HG02884 (cell line): Measurements from ENCODE around the gene CPSF4L.

ENCODE experiments used
- ATAC-seq: cut with Tn5 transposase; IDR thresholded peaks from one replicate; pipeline ENCODE4 v1.9.1; 2021; ENCODE audit warnings: mild to moderate bottlenecking, moderate library complexity; ENCODE audit not compliant: unreplicated experiment

Gene CPSF4L

DNA sequence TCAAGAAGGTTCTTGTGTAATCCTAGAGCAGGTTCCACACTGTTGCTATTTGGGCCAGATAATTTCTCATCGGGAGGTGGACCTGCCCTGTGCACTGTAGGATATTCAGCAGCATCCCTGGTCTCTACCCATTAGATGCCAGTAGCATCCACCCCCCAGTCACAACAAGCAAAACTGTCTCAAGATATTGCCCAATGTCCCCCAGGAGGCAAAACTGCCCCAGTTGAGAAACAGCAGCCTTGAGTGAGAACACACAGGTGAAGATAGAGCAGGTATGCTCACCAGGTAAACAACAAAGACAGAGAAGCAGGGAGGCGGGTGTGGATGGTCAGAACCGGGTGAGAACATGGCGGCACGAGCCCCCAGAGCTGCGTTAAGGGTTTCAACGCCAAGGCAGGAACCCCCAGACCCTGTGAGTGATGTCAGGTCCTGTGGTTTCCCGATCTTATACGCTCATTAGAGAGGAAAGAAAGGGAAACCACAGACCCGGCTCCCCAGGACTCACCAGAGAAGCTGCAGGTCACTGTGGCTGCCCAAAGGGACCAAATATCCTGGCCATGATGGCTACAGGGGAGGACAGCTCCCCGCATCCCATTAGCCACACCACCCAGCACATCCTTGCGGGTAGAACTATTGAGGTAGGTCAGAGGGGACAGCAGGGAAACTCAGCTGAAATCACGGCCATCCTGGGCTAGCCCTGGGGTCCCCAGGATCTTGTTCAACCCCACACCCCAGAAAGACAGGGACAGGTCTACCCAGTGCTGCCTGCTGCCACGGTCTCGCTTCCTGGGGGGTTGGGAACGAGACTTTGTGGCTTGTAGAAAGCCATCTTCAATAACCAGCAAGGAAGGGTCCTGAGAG lies 28.9 kb upstream of the CPSF4L start:
- peak; percentile 43 for ATAC-seq

DNA sequence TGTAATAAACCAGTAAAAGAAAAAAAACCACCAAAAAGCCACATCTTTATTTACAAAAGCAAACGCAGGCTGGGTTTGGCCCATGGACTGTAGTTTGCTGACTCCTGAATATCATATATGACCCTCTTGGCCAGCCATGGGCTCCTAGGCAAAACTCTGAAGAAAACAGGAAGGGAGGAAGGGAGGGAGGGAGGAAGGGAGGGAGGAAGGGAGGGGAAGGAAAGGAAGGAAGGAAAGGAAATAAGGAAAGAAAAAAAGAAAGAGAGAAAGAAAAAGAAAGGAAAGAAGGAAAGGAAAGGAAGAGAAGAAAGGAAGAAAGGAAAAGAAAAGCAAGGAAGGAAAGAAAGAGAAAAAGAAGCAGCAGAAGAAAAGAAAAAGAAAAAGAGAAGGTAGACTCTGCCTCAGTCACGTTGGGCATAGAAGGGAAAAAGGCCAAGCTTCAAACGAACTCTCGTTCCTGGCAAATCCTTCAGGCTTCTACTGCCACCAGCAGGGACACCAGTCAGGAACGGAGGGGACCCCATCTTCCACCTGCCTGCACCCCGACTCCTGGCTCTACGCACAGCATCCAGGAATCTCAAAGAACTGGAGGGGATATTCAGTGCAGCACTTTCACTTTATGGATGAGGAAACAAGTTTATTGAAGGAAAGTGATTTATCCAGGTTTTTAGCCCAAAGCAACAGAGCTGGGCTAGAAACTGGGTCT lies 28.0 kb upstream of the CPSF4L start:
- ATAC-seq = no peak

DNA sequence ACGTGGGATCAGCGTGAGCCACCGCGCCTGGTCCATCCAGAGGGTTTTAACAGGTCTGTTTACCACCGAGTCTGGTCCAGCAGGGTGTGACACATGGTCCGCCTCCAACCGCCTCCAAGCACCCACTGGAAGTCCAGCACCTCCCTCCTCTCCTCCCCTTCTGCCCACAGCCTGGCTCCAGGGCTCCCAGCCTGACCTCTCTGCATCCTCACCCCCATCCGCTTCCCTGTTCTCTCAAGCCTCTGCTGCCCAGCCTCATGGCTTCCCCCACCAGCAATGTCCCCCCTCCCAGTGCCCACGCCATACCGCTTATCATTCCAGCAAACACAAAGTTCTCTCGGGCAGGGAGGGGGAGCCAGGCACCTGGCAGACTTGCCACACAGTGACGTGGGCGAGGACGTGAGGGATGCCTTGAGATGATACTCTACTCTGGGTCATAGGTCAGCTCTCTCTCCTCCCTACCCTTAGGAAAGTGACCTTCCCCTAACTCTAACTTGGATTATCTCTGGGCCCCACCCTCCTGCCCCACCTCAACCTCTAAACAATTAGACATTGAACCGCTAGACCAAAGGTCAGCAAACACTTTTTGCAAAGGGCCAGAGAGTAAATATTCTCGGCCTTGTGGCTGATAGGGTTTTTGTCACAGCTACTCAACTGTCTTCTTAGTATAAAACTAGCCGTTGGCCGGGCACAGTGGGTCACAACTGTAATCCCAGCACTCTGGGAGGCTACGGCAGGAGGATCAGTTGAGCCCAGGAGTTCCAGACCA lies 27.0 kb upstream of the CPSF4L start:
- ATAC-seq = no peak

DNA sequence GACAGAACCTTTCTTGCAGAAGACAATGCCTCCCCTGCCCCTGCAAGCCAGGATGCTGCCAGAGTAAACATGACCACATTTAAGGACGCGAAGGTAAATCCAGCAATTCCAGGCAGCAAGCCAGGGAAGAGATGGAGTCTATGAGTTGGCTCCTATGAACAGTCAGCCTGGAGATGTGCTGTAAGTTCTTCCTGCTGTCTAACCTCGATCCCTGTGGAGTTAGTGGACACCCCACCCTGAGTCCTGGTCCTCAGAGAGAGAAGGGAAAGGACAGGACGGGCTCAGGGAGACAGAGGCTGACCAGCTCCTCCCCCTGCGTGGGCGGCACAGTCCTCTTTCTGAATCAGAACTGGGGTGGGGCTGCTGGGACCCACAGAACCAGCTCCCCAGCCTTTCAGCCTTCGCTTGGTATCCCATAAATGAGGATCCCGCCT lies 25.2 kb upstream of the CPSF4L start:
- ATAC-seq = no peak

DNA sequence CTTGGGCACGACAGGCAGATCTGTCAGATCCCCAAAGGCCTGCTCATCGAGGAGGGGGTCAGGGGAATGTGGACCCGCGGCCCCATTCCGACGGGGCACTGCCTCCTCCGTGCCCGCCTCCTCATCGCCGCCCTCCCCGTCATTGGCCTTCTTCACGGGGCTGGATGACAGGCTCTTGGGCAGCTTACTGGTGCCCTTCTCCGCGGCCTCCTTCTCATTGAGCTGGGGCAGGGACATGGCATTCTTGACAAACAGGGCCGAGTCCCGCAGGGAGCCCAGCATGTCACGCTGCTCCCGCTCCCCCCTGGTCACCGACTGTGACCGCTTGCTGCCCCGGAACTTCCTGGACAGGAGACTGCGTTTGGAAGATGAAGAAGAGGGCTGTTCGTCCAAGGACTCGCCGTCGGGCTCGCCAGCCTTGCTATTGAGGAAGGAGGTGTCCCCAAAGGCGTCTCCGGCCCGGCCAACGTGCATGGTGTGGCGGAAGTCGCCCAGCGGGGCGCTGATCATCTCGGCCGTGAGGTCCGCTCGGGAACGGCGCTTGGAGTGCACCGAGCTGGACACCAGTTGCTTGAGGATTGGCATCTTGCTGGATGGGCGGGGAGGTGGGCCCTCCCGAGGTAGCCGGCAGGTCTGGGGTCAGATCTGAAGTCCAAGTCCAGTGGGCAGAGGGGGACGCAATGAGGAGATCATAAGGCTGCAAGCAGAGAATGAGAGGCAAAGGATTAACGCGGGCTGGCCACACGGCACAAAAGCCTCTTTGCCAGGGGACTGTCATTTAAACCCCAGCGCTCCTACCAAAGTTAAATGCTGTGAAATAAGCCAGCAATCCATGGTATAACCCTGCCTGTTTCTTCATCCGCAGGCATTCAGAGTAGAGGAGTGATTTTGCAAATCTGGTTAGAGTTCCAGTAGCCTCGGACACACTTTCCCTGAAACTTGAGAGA lies 24.5 kb upstream of the CPSF4L start:
- ATAC-seq = no peak

DNA sequence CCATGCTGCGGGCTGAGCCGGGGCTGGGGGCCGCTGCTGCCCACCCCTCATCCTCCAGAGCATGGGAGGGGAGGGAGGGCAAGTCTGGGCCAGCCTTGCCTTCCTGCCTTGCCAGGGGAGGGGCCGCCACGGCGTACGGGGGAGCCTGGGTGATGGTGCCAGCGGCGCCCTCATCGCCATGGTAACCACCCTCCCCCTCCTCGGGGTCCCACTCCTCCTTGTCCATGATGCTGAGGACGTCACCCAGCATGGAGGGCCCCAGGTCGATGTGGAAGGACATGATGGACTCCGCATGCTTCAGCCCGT lies 23.9 kb upstream of the CPSF4L start:
- ATAC-seq = no peak

DNA sequence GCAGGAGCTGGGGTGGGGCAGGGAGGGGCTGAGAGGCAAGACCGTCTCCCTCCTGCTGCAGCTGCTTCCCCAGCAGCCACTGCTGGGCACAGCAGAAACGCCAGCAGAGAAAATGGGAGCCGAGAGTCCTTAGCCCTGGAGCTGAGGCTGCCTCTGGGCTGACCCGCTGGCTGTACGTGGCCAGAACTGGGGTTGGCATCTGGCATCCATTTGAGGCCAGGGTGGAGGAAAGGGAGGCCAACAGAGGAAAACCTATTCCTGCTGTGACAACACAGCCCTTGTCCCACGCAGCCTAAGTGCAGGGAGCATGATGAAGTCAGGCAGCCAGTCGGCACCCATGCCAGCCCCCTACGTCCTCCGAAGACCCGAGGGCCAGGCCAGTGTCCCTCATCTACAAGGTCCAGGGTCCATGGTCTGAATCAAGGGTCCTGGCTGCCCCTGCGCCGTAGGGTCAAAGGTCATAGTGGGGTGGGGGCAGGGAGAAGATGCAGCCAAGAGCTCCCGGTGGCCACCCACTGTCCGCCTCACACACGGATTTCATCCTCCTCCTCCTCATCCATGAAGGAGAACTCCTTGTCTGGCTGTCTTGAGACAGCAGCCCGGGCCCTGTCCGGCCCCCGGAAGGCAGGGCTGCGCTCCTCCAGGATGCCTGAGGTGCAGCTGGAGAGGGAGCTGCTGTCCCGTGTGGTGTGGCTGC lies 23.4 kb upstream of the CPSF4L start:
- ATAC-seq = no peak

DNA sequence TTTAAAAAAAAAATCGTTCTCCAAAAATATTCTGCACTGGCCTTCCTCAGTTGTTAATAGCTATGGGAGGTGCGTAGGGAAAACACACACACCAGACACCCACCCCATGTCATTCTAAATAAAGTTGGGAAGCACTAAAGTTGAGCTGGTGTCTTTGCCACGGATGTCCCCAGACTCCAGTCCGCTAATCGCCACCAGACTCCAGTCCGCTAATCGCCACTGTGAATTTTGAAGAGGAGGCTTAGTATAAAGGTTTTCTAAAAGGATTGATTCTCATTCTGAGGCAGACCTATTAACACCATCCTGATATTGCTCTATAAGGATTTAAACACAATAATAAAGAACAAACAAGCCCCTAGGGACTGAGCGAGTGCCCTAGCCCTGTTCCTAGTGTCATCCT lies 22.7 kb upstream of the CPSF4L start:
- no peak for ATAC-seq

DNA sequence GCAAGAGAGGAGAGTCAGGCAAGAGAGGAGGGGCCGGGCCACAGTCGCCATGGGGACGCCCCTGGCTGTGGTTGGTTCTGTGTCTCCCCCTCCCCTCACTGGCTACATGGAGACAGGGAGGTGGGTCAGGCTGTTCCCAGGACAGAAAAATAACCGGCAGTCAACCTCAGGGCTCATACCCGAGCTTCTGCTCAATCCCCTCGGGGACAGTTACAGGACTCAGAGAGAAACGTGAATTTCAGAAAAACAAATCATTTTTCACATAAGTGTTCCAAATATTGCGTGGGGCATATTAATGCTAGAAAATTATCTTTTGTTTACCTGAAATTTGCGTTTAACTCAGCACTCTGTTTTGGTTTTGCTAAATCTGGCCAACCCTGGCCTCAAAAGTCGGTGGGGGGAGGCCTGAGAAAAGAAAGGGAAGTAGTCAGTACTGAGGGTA lies 22.2 kb upstream of the CPSF4L start:
- no peak for ATAC-seq

DNA sequence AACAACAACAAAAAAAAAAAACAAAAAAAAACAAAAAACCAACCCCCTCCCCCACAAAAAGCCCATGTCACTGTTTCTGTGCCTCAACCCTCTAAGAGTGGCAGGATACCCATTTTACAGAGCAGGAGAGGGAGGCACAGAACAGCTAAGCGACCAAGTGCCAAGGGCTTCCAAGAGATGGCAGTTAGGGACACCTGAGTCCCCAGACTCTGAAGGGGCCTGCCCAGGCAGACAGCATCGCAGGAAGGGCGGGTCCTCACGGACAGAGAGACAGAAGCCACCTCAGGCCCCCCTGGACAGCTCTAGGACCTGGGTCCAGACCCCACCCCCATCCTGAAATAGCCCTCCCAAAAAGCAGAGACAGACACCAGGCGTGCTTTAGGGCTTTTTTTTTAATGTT lies 21.6 kb upstream of the CPSF4L start:
- ATAC-seq = no peak

DNA sequence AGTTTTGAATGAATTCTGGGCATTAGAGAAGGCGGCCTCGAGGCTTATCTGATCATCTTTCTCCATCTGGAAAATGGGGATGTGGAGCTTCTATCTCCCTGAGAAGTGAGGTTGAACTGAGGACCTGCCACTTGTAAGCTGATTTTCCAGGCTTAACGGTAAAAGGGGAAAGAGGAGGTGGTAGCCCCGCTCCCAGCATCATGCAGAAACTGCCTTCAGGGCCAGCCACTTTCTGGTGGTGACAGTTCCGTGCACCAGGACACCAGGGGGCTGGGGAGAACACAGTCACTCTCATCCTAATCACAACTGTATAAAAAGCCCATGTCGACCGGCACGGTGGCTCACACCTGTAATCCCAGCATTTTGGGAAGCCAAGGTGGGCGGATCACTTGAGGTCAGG lies 20.9 kb upstream of the CPSF4L start:
- ATAC-seq = no peak

DNA sequence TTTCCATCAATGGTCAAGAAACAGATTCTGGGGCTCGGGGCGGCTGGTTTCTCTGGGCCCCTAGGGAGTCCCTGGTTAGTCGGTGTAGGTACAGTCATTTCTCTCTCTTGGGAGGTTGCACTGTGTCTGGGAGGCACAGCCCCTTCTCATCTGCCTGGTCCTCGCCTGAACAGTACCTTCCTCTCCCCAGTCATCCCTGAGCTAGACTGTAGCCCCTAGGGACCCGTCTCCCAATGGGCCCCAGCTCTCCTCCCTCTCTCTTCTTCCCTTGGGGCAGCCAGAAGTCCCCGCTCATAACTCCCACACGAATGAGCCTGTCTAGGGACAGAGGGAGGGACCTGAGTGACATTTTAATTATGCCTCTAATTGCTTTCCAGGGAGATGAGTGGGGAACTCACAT lies 20.2 kb upstream of the CPSF4L start:
- peak; percentile 91 for ATAC-seq

DNA sequence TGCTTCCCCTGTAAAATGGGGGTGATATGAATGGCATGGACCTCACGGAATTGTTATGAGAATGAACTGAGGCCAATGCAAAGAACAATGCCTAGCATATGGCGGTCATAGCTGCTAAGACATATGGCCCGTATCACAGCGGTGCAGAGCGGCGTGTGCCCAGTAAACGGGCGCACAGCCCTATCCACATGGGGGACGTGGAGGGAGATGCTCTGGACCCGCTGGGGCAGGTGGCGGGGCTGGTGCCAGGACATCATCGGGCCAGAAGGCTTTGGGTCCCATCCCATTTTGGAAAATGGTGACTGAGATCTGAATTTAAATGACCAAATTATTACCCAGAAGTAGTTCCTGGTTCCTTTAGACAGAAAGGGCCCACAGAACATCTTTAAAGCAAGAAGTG lies 18.5 kb upstream of the CPSF4L start:
- ATAC-seq = no peak

DNA sequence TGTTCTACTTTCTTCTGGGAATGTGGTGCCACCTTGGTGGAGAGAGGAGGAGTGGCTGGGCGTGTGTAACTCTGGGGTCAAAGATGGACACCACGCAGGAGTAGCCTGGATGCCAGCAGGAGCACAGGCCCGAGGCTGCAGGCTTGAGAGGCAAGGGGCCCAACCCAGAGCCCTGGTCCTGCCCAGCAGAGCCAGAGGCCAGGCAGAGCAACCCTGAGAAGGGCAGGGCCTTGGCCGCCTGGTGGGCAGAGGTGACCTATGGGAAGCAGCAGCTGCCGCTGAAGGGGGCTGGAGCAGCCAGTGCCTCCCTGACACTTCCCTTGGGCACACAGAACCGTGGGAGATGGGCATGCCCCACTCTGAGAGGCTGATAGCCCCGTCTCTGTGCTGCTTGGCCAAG lies 18.0 kb upstream of the CPSF4L start:
- ATAC-seq = no peak

DNA sequence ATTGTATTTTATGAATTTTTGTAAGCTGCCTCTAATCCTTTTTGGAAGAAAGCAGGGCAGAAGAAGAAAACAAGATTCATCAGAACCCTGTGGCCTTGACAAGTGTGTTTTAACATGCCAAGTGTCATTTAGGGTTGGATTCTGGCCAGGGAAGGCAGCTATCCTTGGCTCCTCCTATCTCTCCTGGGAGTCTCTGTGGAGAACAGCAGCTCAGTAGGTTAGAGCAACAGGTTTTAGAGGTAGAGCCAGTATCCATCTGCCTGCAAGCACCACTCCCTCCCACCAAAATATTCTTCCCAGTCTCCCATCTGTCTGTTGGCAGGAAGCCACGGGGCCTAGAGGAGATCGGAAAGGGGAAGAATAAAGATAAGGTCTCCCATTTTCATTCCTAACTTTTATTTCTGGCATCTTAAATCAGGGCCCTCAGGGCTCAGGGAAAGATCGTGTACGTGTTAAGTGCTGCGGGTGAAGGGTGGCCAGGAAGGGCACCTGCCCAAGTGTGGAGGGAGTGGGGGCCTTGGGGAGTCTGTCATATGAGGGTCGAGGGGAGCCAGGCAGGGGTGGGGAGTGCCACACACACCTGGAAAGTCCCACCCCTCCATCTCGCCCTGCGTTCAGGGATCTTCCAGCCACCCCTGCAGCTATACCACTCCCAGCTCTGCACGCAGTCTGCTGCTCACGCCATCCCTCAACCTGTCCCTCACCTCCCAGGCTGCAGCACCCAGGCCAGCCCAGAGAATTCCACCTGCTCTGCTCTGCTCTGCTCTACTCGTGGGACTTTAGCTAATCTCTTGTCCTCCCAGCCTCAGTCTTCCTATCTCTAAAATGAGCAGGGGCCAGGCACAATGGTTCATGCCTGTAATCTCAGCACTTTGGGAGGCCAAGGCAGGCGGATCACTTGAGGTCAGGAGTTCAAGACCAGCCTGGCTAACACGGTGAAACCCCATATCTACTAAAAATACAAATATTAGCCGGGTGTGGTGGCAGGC lies 17.1 kb upstream of the CPSF4L start:
- ATAC-seq = no peak

DNA sequence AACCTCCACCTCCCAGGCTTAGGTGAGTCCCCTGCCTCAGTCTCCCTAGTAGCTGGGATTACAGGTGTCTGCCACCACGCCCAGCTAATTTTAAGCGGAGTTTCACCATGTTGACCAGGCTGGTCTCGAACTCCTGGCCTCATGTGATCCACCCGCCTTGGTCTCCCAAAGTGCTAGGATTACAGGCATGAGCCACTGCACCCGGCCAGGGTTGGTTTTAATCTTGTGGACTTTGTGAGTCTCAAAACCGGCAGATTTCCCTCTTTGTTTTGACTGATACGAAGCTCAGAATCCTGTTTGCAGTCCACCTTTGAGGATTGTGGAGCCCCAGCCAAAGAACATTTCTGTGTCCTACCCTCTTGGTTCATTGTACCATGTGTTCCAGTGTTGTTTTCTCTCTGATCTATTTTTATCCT lies 16.4 kb upstream of the CPSF4L start:
- ATAC-seq = no peak

DNA sequence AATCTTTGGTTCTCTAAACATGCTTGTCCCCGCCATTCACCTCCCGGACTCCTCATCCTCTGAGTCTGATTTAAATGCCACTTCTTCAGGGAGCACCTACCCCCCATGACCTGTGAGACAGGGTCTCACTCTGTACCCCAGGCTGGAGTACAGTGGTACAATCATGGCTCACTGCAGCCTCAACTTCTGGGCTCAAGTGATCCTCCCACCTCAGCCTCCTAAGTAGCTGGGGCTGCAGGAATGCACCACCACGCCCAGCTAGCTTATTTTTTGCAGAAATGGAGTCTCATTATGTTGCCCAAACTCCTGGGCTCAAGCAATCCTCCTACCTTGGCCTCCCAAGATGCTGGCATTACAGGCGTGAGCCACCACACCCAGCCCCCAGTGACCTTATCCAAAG lies 12.8 kb upstream of the CPSF4L start:
- no peak for ATAC-seq

DNA sequence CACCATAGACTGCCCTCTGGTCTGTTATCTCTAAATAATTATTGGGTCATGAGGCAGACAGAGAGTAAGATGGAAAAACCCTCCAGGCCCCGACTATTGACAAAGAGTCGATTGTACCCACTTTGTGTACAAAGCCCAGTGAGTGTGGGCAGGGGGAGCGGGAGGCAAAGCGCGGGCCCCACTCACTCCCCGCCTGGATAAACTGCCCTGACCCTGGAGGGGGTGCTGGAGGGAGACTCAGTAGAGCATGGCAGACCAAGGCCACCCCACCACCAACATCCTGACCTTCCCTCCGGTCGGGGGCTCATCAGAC lies 11.2 kb upstream of the CPSF4L start:
- ATAC-seq = no peak

DNA sequence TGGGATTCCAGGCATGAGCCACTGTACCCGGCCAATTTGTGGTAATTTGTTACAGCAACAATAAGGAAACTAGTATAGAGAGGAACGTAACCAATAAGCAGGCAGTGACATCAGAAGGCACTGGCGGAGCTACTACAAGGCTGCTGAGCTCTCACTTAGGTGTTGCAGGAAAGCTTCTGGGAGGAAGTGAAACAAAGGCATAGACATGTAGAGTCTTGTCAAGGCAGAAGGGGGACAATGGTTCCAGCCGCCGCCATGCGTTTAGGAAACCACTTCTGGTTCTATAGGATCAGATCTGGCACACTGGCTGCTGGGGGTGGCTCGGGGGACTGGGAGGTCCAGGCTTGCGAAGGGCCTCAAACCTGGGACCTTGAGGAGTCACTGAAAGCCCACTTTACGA lies 9.4 kb upstream of the CPSF4L start:
- ATAC-seq = peak; percentile 98
